Measurements from ENCODE around the gene DEDD2. TPM values are rescaled to one million over a fixed set of nuclear protein-coding genes. Genes with fewer than 3 reads are reported as not detected.

The DEDD2 gene
- total RNA-seq, 1 donor from 2014 or later = 47.7 TPM

GRCh38 chr19:42249149-42249750 lies 31.8 kb upstream of the DEDD2 start:
- intact Hi-C loops (cut with micrococcal nuclease) = no loop called here

GRCh38 chr19:42248270-42249148 lies 31.0 kb upstream of the DEDD2 start:
- intact Hi-C loops (cut with micrococcal nuclease) = no loop called here

GRCh38 chr19:42247640-42248199 lies 30.2 kb upstream of the DEDD2 start:
- intact Hi-C loops (cut with micrococcal nuclease) = no loop called here

GRCh38 chr19:42246922-42247639 lies 29.6 kb upstream of the DEDD2 start:
- intact Hi-C loops (cut with micrococcal nuclease) = no loop called here

GRCh38 chr19:42246143-42246921 lies 28.9 kb upstream of the DEDD2 start:
- intact Hi-C loops (cut with micrococcal nuclease) = no loop called here

GRCh38 chr19:42245231-42245630 lies 27.8 kb upstream of the DEDD2 start:
- intact Hi-C loops (cut with micrococcal nuclease) = no loop called here

- intact Hi-C loops (cut with micrococcal nuclease) = loop anchor here (1.0 to 5.0 kb wide), 9 partner anchors 11 to 1853 kb away; partner anchors contain the start of genes ERF, PAFAH1B3, POU2F2 and PRR19
Observed at GRCh38 chr19:42244347-42245220, 27.1 kb upstream of the DEDD2 start.

- intact Hi-C loops (cut with micrococcal nuclease) = loop anchor here (1.0 to 5.0 kb wide), 8 partner anchors 22 to 1855 kb away; partner anchors contain the start of genes MEGF8 and ZNF526
Observed at GRCh38 chr19:42242512-42243409, 25.3 kb upstream of the DEDD2 start, which contains the start of gene GSK3A. Gene GSK3A, minus strand, starts transcription at chr19:42242602. Its CDS starts 137 bp downstream, at chr19:42242465.

GRCh38 chr19:42242069-42242511 lies 24.6 kb upstream of the DEDD2 start:
- intact Hi-C loops (cut with micrococcal nuclease) = loop anchor here (1.0 to 5.0 kb wide), 5 partner anchors 22 to 1855 kb away; partner anchors contain the start of gene ZNF526

- intact Hi-C loops (cut with micrococcal nuclease) = loop anchor here (5.0 kb wide), 1 partner anchor 1856 kb away; no protein-coding TSS in a partner anchor
Observed at GRCh38 chr19:42241279-42241678, 23.8 kb upstream of the DEDD2 start.

- intact Hi-C loops (cut with micrococcal nuclease) = loop anchor here (5.0 kb wide), 1 partner anchor 1858 kb away; no protein-coding TSS in a partner anchor
Observed at GRCh38 chr19:42239544-42240220, 22.2 kb upstream of the DEDD2 start.

GRCh38 chr19:42235181-42235580 lies 17.7 kb upstream of the DEDD2 start:
- intact Hi-C loops (cut with micrococcal nuclease) = no loop called here

- intact Hi-C loops (cut with micrococcal nuclease) = no loop called here
Observed at GRCh38 chr19:42234364-42234763, 16.9 kb upstream of the DEDD2 start.

- intact Hi-C loops (cut with micrococcal nuclease) = no loop called here
Observed at GRCh38 chr19:42233678-42234292, 16.3 kb upstream of the DEDD2 start.

- intact Hi-C loops (cut with micrococcal nuclease) = no loop called here
Observed at GRCh38 chr19:42233106-42233505, 15.6 kb upstream of the DEDD2 start.

- intact Hi-C loops (cut with micrococcal nuclease) = no loop called here
Observed at GRCh38 chr19:42232435-42232834, 15.0 kb upstream of the DEDD2 start.

GRCh38 chr19:42230571-42230970 lies 13.1 kb upstream of the DEDD2 start:
- intact Hi-C loops (cut with micrococcal nuclease) = no loop called here

Measured in T-helper 1 cell treated with Interleukin-12 subunit alpha and Interleukin-12 subunit beta and Interleukin-4 antibody, amounts not matched to agents 30 ng/mL and 1 ng/mL, for 36 hours (primary cell).